LNCaP clone FGC (cell line): ENCODE results near the gene GALNT1.

Experiments used
- DNase-seq: peaks from one replicate; pipeline ENCODE4 v3.0.0-alpha.2; 2011; ENCODE audit warnings: low read depth
- H3K4me3 ChIP-seq: 2 replicates; pipeline ENCODE4 v1.5.1; 2011; ENCODE audit warnings: mild to moderate bottlenecking, low read depth, low read length, control low read depth
- CTCF ChIP-seq: IDR thresholded peaks from 2 replicates; pipeline ENCODE4 v1.5.1; 2012; ENCODE audit warnings: mild to moderate bottlenecking; ENCODE audit not compliant: control insufficient read depth, insufficient read depth; ENCODE audit errors: extremely low read depth

GALNT1 gene

GRCh38 chr18:35609236-35609635 is 27.7 kb downstream of the GALNT1 start:
- H3K4me3 ChIP-seq: no peak overlapping the region
- no peak for TF ChIP-seq CTCF
- DNase-seq: no peak

- H3K4me3 ChIP-seq: peak overlapping the region; percentile 16; the same call in 1 of the 2 replicates
- no peak for TF ChIP-seq CTCF
- DNase-seq: peak; percentile 88
These were observed 28.5 kb downstream of the GALNT1 start for GRCh38 chr18:35610089-35610488.

GRCh38 chr18:35610724-35611123 is 29.2 kb downstream of the GALNT1 start:
- no peak for DNase-seq
- no peak overlapping the region for H3K4me3 ChIP-seq
- no peak for TF ChIP-seq CTCF

- TF ChIP-seq CTCF: no peak
- H3K4me3 ChIP-seq: no peak overlapping the region
- DNase-seq: no peak
These were observed 30.0 kb downstream of the GALNT1 start for GRCh38 chr18:35611518-35611917.

GRCh38 chr18:35616074-35616473 is 34.5 kb downstream of the GALNT1 start:
- H3K4me3 ChIP-seq: no peak overlapping the region
- no peak for DNase-seq
- TF ChIP-seq CTCF: no peak

GRCh38 chr18:35616664-35617423 is 35.3 kb downstream of the GALNT1 start:
- TF ChIP-seq CTCF: no peak
- no peak overlapping the region for H3K4me3 ChIP-seq
- DNase-seq: no peak

GRCh38 chr18:35617865-35618264 is 36.3 kb downstream of the GALNT1 start:
- TF ChIP-seq CTCF: no peak
- DNase-seq: no peak
- no peak overlapping the region for H3K4me3 ChIP-seq
